MM.1S (cell line): ENCODE data around the gene NLGN1.

ENCODE experiments used
- EZH2 ChIP-seq: fragments of 300-600 bp; sonication (generic); optimal IDR thresholded peaks from 2 replicates; pipeline ENCODE3; 2017; ENCODE audit warnings: low read depth, mild to moderate bottlenecking, antibody characterized with exemption, low read length, mixed read lengths
- TF ChIP-seq, protein P1 (sequence below): fragments of 300-600 bp; sonication (generic); IDR thresholded peaks from 2 replicates; pipeline ENCODE4 v1.5.1; 2016; ENCODE audit warnings: antibody characterized with exemption, low read length, mixed read lengths

GRCh38 chr3:173567997-173568396 lies 170.5 kb downstream of the NLGN1 start:
- TF ChIP-seq, protein P1, sequence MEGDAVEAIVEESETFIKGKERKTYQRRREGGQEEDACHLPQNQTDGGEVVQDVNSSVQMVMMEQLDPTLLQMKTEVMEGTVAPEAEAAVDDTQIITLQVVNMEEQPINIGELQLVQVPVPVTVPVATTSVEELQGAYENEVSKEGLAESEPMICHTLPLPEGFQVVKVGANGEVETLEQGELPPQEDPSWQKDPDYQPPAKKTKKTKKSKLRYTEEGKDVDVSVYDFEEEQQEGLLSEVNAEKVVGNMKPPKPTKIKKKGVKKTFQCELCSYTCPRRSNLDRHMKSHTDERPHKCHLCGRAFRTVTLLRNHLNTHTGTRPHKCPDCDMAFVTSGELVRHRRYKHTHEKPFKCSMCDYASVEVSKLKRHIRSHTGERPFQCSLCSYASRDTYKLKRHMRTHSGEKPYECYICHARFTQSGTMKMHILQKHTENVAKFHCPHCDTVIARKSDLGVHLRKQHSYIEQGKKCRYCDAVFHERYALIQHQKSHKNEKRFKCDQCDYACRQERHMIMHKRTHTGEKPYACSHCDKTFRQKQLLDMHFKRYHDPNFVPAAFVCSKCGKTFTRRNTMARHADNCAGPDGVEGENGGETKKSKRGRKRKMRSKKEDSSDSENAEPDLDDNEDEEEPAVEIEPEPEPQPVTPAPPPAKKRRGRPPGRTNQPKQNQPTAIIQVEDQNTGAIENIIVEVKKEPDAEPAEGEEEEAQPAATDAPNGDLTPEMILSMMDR = no peak
- no peak for TF ChIP-seq EZH2
